Sigmoid colon (tissue), 4 donors: ENCODE measurements around the gene ZNF710.

ENCODE experiments used
- CTCF ChIP-seq, 4 experiments: fragments of 450-650 bp in 3 of 4; fragments of 200-600 bp in 1 of 4; IDR thresholded peaks; one replicate each; pipeline ENCODE4 v1.5.1; 2016 to 2019; ENCODE audit warnings: antibody characterized with exemption in 4 of 4, mild to moderate bottlenecking in 3 of 4, moderate library complexity in 2 of 4
- POLR2A ChIP-seq, 2 donors: fragments of 450-650 bp; IDR thresholded peaks; one replicate each; pipeline ENCODE4 v1.6.1; 2016; ENCODE audit warnings: antibody characterized with exemption in 2 of 2, mild to moderate bottlenecking in 2 of 2, moderate library complexity in 2 of 2
- POLR2AphosphoS5 ChIP-seq, 4 donors: sonication (generic); formaldehyde crosslinking; IDR thresholded peaks; one replicate each; pipeline ENCODE4 v1.6.1; 2017; ENCODE audit warnings: antibody characterized with exemption in 4 of 4

DNA sequence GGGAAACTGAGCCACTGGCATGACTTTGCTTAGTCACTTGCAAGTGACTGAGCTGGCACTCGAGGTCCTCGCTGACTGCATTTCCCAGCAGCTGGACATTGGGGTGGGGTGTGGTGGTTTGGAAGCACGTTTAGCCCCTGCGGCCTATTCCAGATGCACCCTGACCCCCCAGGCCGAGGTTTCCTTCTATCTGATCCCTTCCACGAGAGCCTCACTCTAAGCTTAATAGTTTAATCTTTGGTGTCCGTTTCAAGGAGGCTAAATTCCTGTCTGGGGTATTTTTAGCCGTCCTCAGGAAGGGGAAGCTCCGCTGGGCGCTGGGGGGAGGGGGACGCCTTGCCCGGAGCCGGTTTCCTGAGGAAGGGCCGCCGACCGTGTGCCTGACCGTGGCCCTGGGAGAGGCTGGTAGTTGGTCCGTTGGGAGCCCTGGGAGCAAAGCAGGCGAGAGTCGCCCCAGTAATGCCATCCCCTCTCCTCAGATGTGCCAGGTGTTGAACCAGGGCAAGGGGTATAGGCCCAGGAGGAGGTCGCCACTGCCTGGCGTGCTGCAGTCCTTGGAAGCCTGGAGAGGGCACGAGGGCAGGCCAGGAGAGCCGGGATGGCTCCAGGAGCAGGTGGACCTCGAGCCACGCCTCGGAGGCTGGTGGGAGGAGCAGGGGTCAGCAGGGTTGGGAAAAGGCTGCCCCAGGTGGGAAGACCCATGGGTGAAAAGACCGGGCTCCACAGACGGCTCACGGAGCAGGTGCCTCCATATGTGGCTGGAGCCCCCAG is 64.0 kb downstream of the ZNF710 start:
- TF ChIP-seq POLR2A (IDR thresholded peaks at IDR 0.05) (no peak), CTCF (IDR thresholded peaks at IDR 0.05) (no peak), POLR2AphosphoS5 (IDR thresholded peaks at IDR 0.05) (peak in 2 of 4 donors; percentile 20 to 38)
